ENCODE results near the gene ZNF485.
"Not testable (repeated sequence)": the region's sequence is repeated elsewhere in the genome, so short reads cannot be mapped to it uniquely, and the experiment has no call there.

DNA sequence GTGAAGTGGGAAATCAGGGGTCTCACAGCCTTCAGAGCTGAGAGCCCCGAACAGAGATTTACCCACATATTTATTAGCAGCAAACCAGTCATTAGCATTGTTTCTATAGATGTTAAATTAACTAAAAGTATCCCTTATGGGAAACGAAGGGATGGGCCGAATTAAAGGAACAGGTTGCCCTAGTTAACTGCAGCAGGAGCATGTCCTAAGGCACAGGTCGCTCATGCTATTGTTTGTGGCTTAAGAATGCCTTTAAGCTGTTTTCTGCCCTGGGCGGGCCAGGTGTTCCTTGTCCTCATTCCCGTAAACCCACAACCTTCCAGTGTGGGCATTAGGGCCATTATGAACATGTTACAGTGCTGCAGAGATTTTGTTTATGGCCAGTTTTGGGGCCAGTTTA is 4.7 kb upstream of the ZNF485 start:
- not testable (repeated sequence) for TF ChIP-seq BCL11A (IDR thresholded peaks at IDR 0.05; ENCODE audit: low read depth in 2 of 2, low read length in 2 of 2); ZNF274 (IDR thresholded peaks at IDR 0.05; ENCODE audit: borderline replicate concordance, extremely low read depth, low read length)

Measured in H1 (cell line).